Measurements from ENCODE around the gene ZFHX3.

GRCh38 chr16:72932677-72933335, 115.1 kb downstream of the ZFHX3 start:
- no peak for TF ChIP-seq CTCF (IDR thresholded peaks at IDR 0.05)
- no peak for TF ChIP-seq POLR2A (IDR thresholded peaks at IDR 0.05)

Data from testis (tissue), 2 donors.